Endothelial cell of umbilical vein (primary cell): ENCODE measurements around the gene AGFG1. TPM values are rescaled to one million over a fixed set of nuclear protein-coding genes. Genes with fewer than 3 reads are reported as not detected.

Source experiments
- BruUV-seq: library from RNA; stranded (reverse); fragments of 400-500 nt; replicated peaks from 2 replicates; lab custom pipeline; 2021; lab: Mats Ljungman, UMichigan
- CTCF ChIA-PET: fragments of 300-600, 350-600 bp; sonication (Branson Sonifier 250); formaldehyde crosslinking; loops from one replicate; lab custom pipeline; 2021; ENCODE audit warnings: antibody characterized with exemption, inconsistent platforms; lab: Charles Lee
- POLR2A ChIA-PET: fragments of 300-600, 350-600 bp; sonication (Branson Sonifier 250); formaldehyde crosslinking; loops from one replicate; lab custom pipeline; 2021; ENCODE audit warnings: antibody characterized with exemption, inconsistent platforms; lab: Charles Lee
- DNase-seq: peaks from one replicate; pipeline ENCODE4 v3.0.0-alpha.2; 2011; ENCODE audit warnings: low read depth, low spot score
- FAIRE-seq: peaks from 2 replicates; lab custom pipeline; 2011; peaks lifted over from hg19 to GRCh38; lab: Jason Lieb, UNC
- H2AFZ ChIP-seq: 2 replicates; pipeline ENCODE4 v1.6.0; 2012; ENCODE audit warnings: low read depth, low read length, control low read depth, inconsistent platforms
- H3K27ac ChIP-seq: 2 replicates; pipeline ENCODE4 v1.5.1; 2011; ENCODE audit warnings: low read depth, mild to moderate bottlenecking, control low read depth, low read length, moderate library complexity; ENCODE audit not compliant: insufficient read depth
- H3K27me3 ChIP-seq, 2 experiments: 2 replicates each; pipeline versions ENCODE4 v1.6.0 to v1.6.1; 2011; ENCODE audit warnings: low read length in 2 of 2, mixed read lengths in 1 of 2; ENCODE audit not compliant: control insufficient read depth in 2 of 2, insufficient read depth in 2 of 2
- H3K36me3 ChIP-seq, 2 experiments: 2 replicates in 1 of 2; 3 replicates in 1 of 2; pipeline ENCODE4 v1.5.1; 2011; ENCODE audit warnings: low read length in 2 of 2, mild to moderate bottlenecking in 1 of 2, moderate library complexity in 1 of 2; ENCODE audit not compliant: control insufficient read depth in 2 of 2, insufficient read depth in 2 of 2; ENCODE audit errors: extremely low read depth in 1 of 2
- H3K4me1 ChIP-seq: 3 replicates; pipeline ENCODE4 v1.5.1; 2011; ENCODE audit warnings: mild to moderate bottlenecking, low read length; ENCODE audit not compliant: control insufficient read depth, insufficient read depth; ENCODE audit errors: extremely low read depth
- H3K4me2 ChIP-seq: 2 replicates; pipeline ENCODE4 v1.6.1; 2011; ENCODE audit warnings: low read length, control low read depth, mixed read lengths; ENCODE audit not compliant: insufficient read depth
- H3K4me3 ChIP-seq, 3 experiments: fragments of 200-600 bp in 1 of 3; sonication (generic), shearing (Covaris generic) in 1 of 3; replicated peaks in 1 of 3; 2 replicates each; pipeline ENCODE4 v1.5.1; 2011 to 2016; ENCODE audit warnings: control low read depth in 3 of 3, low read length in 3 of 3, mild to moderate bottlenecking in 2 of 3, inconsistent platforms in 1 of 3, low read depth in 1 of 3, moderate library complexity in 1 of 3; ENCODE audit not compliant: insufficient read depth in 1 of 3
- H3K79me2 ChIP-seq: 2 replicates; pipeline ENCODE4 v1.6.0; 2012; ENCODE audit warnings: low read length, inconsistent platforms; ENCODE audit not compliant: control insufficient read depth, insufficient read depth
- H3K9ac ChIP-seq: replicated peaks from 2 replicates; pipeline ENCODE3; 2011; ENCODE audit warnings: low read length, control low read depth; ENCODE audit not compliant: insufficient read depth; ENCODE audit errors: extremely low read depth
- H3K9me1 ChIP-seq: replicated peaks from 3 replicates; pipeline ENCODE4 v1.6.0; 2011; ENCODE audit warnings: mild to moderate bottlenecking, low read length; ENCODE audit not compliant: control insufficient read depth, insufficient read depth; ENCODE audit errors: extremely low read depth
- H3K9me3 ChIP-seq: replicated peaks from 2 replicates; pipeline ENCODE4 v1.5.1; 2012; ENCODE audit warnings: low read length, inconsistent platforms; ENCODE audit not compliant: control insufficient read depth, insufficient read depth
- H4K20me1 ChIP-seq: replicated peaks from 2 replicates; pipeline ENCODE3; 2011; ENCODE audit warnings: mild to moderate bottlenecking, low read length; ENCODE audit not compliant: control insufficient read depth, insufficient read depth; ENCODE audit errors: extremely low read depth
- EZH2 ChIP-seq: IDR thresholded peaks from 2 replicates; pipeline ENCODE4 v1.6.1; 2012; ENCODE audit warnings: borderline replicate concordance, low read depth, mild to moderate bottlenecking, moderate library complexity, low read length, inconsistent platforms; ENCODE audit not compliant: severe bottlenecking
- FOS ChIP-seq: IDR thresholded peaks from 2 replicates; pipeline ENCODE4 v1.6.1; 2011; ENCODE audit warnings: mild to moderate bottlenecking, low read length, moderate library complexity, borderline replicate concordance; ENCODE audit not compliant: insufficient read depth
- GATA2 ChIP-seq: IDR thresholded peaks from 2 replicates; pipeline ENCODE4 v1.7.0; 2011; ENCODE audit warnings: low read depth, mild to moderate bottlenecking, moderate library complexity, mixed read lengths, low read length; ENCODE audit not compliant: insufficient read length, insufficient read depth
- JUN ChIP-seq: IDR thresholded peaks from 2 replicates; pipeline ENCODE4 v1.6.1; 2011; ENCODE audit warnings: borderline replicate concordance, low read depth; ENCODE audit not compliant: insufficient read length, insufficient read depth
- MYC ChIP-seq: IDR thresholded peaks from one replicate; pipeline ENCODE4 v1.6.1; 2011; ENCODE audit warnings: mild to moderate bottlenecking, low read depth, low read length
- POLR2A ChIP-seq: IDR thresholded peaks from 2 replicates; pipeline ENCODE4 v1.6.1; 2012; ENCODE audit warnings: low read depth, mild to moderate bottlenecking, control low read depth, low read length
- POLR2AphosphoS5 ChIP-seq: IDR thresholded peaks from 2 replicates; pipeline ENCODE4 v1.6.1; 2012; ENCODE audit warnings: low read depth, mild to moderate bottlenecking, control low read depth, low read length, moderate library complexity; ENCODE audit not compliant: insufficient read depth
- dilution Hi-C: fragments of 300-500 bp; cut with MboI; formaldehyde crosslinking; loops from one replicate; pipeline ENCODE4 v1.15.0; 2019; ENCODE audit warnings: low sequenced_read_pairs; ENCODE audit not compliant: extremely low pct_ligation_motif_present
- intact Hi-C: fragments of 100-400 bp; cut with micrococcal nuclease; formaldehyde crosslinking; loops from one replicate; pipeline ENCODE4 v1.10.0; 2022
- polyA plus RNA-seq, 4 experiments: library from polyadenylated mRNA; depleted of rRNA in 3 of 4; stranded (reverse) in 3 of 4; unstranded in 1 of 4; fragments of >200 nt; gene quantifications; 2 replicates each; pipeline versions ENCODE4 v1.2.1 to v1.2.3, GENCODE V29; 2011 to 2012; ENCODE audit warnings: missing spikeins in 1 of 4
- total RNA-seq: library from RNA; stranded (reverse); gene quantifications from 2 replicates; pipeline ENCODE4 v1.2.3, GENCODE V29; 2021
- TF ChIP-seq, protein P1 (sequence below): IDR thresholded peaks from 2 replicates; pipeline ENCODE4 v1.6.1; 2011; ENCODE audit not compliant: insufficient read depth, insufficient read length
- TF ChIP-seq, protein P2 (sequence below), 2 donors: IDR thresholded peaks; 1 replicate in 1 of 2; 2 replicates in 1 of 2; pipeline ENCODE4 v1.5.1; 2011; ENCODE audit warnings: low read length in 2 of 2, mild to moderate bottlenecking in 2 of 2, moderate library complexity in 2 of 2, control low read depth in 1 of 2, inconsistent platforms in 1 of 2, low read depth in 1 of 2; ENCODE audit not compliant: insufficient read depth in 1 of 2; ENCODE audit errors: extremely low read depth in 1 of 2

Gene AGFG1
- total and polyA plus RNA-seq, 2 donors (not counting 3 experiments of a cell fraction or from before 2014, with no cell fraction given), result 87.9 to 106 TPM

DNA sequence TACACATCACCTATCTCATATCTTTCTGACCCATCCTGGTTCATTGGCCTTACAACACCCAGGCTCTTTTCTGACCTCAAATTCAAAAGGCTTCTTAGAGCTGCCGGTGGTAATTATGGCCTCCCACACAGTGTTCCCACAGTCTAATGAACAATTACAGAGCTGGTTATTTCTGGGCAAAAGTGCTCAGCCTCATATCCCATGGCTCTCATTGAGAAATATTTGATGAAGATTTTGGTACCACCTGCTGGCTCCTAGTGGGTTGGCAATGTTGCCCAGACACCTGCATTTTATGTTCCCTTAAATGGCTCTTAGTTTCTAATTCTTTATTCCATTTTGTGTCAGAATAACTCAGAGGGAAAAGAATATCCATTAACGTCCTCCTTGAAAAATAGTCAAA is 106.7 kb downstream of the AGFG1 start:
- BruUV-seq, result no TSS peak
- H3K36me3 ChIP-seq, result no peaks in the 10 kb centered on the region
- dilution Hi-C loops (no loop called here), intact Hi-C loops (no loop called here)
- H3K4me1 ChIP-seq, result no peaks in the 10 kb centered on the region
- POLR2A ChIA-PET, result no interaction called here
- no peak overlapping the region for H3K4me2 ChIP-seq
- H3K9ac ChIP-seq, result no peak overlapping the region
- H3K27me3 ChIP-seq, result peaks cover 2 to 3% of the 10 kb centered on the region in 2 experiments
- no peaks in the 10 kb centered on the region for H4K20me1 ChIP-seq
- no peak overlapping the region for H3K27ac ChIP-seq
- H3K79me2 ChIP-seq, result no peaks in the 10 kb centered on the region
- H3K4me3 ChIP-seq, result no peak overlapping the region
- no peak for FAIRE-seq
- no peaks in the 10 kb centered on the region for H3K9me1 ChIP-seq
- no peak for DNase-seq
- H3K9me3 ChIP-seq, result no peaks in the 10 kb centered on the region
- no peak for TF ChIP-seq MYC
- CTCF ChIA-PET, result interaction anchor here (1.1 kb wide), 1 partner anchor 9 kb away, joined by 3 read pairs; no protein-coding TSS in a partner anchor
- no peak overlapping the region for H2AFZ ChIP-seq

DNA sequence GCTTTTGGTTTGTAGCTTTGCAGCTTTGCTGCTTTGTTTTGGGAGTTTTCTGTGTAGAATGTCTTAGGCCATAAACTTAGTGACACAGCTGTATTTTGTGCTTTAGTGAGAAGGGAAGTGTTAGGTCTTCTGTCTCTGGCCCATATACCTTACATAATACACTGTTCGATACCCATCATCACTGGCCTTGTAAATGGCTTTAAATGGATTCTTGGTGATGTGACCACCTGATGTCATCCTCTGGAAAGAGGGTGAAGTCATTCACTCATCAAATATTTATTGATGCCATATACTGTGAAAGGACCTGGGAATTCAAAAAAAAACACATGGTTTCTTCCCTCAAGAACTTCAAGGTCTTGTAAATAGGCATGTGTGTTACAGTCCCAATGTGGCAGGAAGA is 107.8 kb downstream of the AGFG1 start:
- CTCF ChIA-PET, result no interaction called here
- no peaks in the 10 kb centered on the region for H3K4me1 ChIP-seq
- H3K4me3 ChIP-seq, result no peak overlapping the region
- H3K79me2 ChIP-seq, result no peaks in the 10 kb centered on the region
- FAIRE-seq, result no peak
- H2AFZ ChIP-seq, result no peak overlapping the region
- H3K27ac ChIP-seq, result no peak overlapping the region
- POLR2A ChIA-PET, result no interaction called here
- no peaks in the 10 kb centered on the region for H4K20me1 ChIP-seq
- TF ChIP-seq, protein P1, sequence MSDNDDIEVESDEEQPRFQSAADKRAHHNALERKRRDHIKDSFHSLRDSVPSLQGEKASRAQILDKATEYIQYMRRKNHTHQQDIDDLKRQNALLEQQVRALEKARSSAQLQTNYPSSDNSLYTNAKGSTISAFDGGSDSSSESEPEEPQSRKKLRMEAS, result no peak
- TF ChIP-seq GATA2, result no peak
- no peak for TF ChIP-seq JUN
- TF ChIP-seq, protein P2, sequence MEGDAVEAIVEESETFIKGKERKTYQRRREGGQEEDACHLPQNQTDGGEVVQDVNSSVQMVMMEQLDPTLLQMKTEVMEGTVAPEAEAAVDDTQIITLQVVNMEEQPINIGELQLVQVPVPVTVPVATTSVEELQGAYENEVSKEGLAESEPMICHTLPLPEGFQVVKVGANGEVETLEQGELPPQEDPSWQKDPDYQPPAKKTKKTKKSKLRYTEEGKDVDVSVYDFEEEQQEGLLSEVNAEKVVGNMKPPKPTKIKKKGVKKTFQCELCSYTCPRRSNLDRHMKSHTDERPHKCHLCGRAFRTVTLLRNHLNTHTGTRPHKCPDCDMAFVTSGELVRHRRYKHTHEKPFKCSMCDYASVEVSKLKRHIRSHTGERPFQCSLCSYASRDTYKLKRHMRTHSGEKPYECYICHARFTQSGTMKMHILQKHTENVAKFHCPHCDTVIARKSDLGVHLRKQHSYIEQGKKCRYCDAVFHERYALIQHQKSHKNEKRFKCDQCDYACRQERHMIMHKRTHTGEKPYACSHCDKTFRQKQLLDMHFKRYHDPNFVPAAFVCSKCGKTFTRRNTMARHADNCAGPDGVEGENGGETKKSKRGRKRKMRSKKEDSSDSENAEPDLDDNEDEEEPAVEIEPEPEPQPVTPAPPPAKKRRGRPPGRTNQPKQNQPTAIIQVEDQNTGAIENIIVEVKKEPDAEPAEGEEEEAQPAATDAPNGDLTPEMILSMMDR (IDR thresholded peaks at IDR 0.05; ENCODE audit: extremely low read depth in 1 of 2, insufficient read depth in 1 of 2, low read depth in 1 of 2, low read length in 2 of 2), result no peak
- TF ChIP-seq POLR2A, result no peak
- no peak for TF ChIP-seq MYC
- no peak for TF ChIP-seq EZH2
- TF ChIP-seq FOS, result no peak
- no peak for TF ChIP-seq POLR2AphosphoS5
- no peaks in the 10 kb centered on the region for H3K36me3 ChIP-seq
- peaks cover 2 to 3% of the 10 kb centered on the region in 2 experiments for H3K27me3 ChIP-seq
- no peak overlapping the region for H3K9ac ChIP-seq
- intact Hi-C loops (no loop called here), dilution Hi-C loops (no loop called here)
- H3K9me3 ChIP-seq, result no peaks in the 10 kb centered on the region
- H3K9me1 ChIP-seq, result no peaks in the 10 kb centered on the region
- no peak overlapping the region for H3K4me2 ChIP-seq
- BruUV-seq, result no TSS peak
- no peak for DNase-seq
